GM23338 (cell line): Measurements from ENCODE around the gene GPR137C. TPM values are rescaled to one million over a fixed set of nuclear protein-coding genes. Genes with fewer than 3 reads are reported as not detected.

Experiments used
- ATAC-seq: fragments of 200-7000 bp; cut with Tn5 transposase; 3 replicates; pipeline ENCODE4 v1.9.1; 2020
- DNase-seq: peaks from one replicate; pipeline ENCODE4 v3.0.0-alpha.2; 2015; ENCODE audit warnings: low spot score
- H2AFZ ChIP-seq: fragments of 200-600 bp; sonication (generic); 2 replicates; pipeline ENCODE4 v1.8.0; 2016; ENCODE audit warnings: antibody characterized with exemption, mild to moderate bottlenecking, moderate library complexity
- H3F3A ChIP-seq: fragments of 200-600 bp; sonication (generic); replicated peaks from 2 replicates; pipeline ENCODE4 v1.8.0; 2017; ENCODE audit warnings: antibody characterized with exemption, mixed run types, low read depth
- H3K27ac ChIP-seq: fragments of 200-600 bp; sonication (generic); 2 replicates; pipeline ENCODE4 v1.6.1; 2016; ENCODE audit warnings: low read depth
- H3K27me3 ChIP-seq: fragments of 200-600 bp; sonication (generic); 2 replicates; pipeline ENCODE4 v1.8.0; 2016; ENCODE audit warnings: mild to moderate bottlenecking, mixed run types, moderate library complexity; ENCODE audit not compliant: insufficient read depth
- H3K36me3 ChIP-seq: fragments of 200-600 bp; sonication (generic); 2 replicates; pipeline ENCODE4 v1.8.0; 2016; ENCODE audit warnings: mild to moderate bottlenecking; ENCODE audit not compliant: insufficient read depth
- H3K4me1 ChIP-seq: fragments of 200-600 bp; sonication (generic); 2 replicates; pipeline ENCODE4 v1.8.0; 2016; ENCODE audit warnings: mild to moderate bottlenecking, moderate library complexity; ENCODE audit not compliant: insufficient read depth
- H3K4me2 ChIP-seq: fragments of 200-600 bp; sonication (generic); 2 replicates; pipeline ENCODE4 v1.7.1; 2017; ENCODE audit warnings: mixed run types
- H3K4me3 ChIP-seq: fragments of 200-600 bp; sonication (generic); 2 replicates; pipeline ENCODE4 v1.6.1; 2016; ENCODE audit warnings: mixed run types
- H3K79me2 ChIP-seq: fragments of 200-600 bp; sonication (generic); replicated peaks from 2 replicates; pipeline ENCODE4 v1.8.0; 2017; ENCODE audit warnings: mild to moderate bottlenecking; ENCODE audit not compliant: insufficient read depth
- H3K9me2 ChIP-seq: fragments of 200-600 bp; sonication (generic); 2 replicates; pipeline ENCODE4 v1.8.0; 2017; ENCODE audit not compliant: insufficient read depth
- H4K20me1 ChIP-seq: fragments of 200-600 bp; sonication (generic); replicated peaks from 2 replicates; pipeline ENCODE4 v1.8.0; 2017; ENCODE audit warnings: mild to moderate bottlenecking; ENCODE audit not compliant: insufficient read depth
- H3K27ac Mint-ChIP-seq: 2 replicates; pipeline ENCODE4 v1.8.0; 2020; ENCODE audit warnings: inconsistent platforms, mild to moderate bottlenecking, moderate library complexity, mixed read lengths
- H3K27me3 Mint-ChIP-seq: 3 replicates; pipeline ENCODE4 v1.8.0; 2022; ENCODE audit warnings: low read depth, mild to moderate bottlenecking, moderate library complexity, mixed read lengths, inconsistent platforms; ENCODE audit not compliant: insufficient read depth, poor library complexity
- H3K36me3 Mint-ChIP-seq: 3 replicates; pipeline ENCODE4 v1.8.0; 2021; ENCODE audit warnings: low read depth, mild to moderate bottlenecking, inconsistent platforms, moderate library complexity, mixed read lengths
- H3K4me1 Mint-ChIP-seq: 3 replicates; pipeline ENCODE4 v1.8.0; 2020; ENCODE audit warnings: mild to moderate bottlenecking, inconsistent platforms, mixed read lengths
- H3K4me3 Mint-ChIP-seq: 3 replicates; pipeline ENCODE4 v1.8.0; 2021; ENCODE audit warnings: moderate library complexity, mild to moderate bottlenecking, inconsistent platforms, mixed read lengths
- H3K9me3 Mint-ChIP-seq: 3 replicates; pipeline ENCODE4 v1.8.0; 2020; ENCODE audit warnings: moderate library complexity, mild to moderate bottlenecking, inconsistent platforms, mixed read lengths
- CREB1 ChIP-seq: fragments of 250-450 bp; sonication (Bioruptor Pico); IDR thresholded peaks from 2 replicates; pipeline ENCODE4 v1.5.0; 2020; ENCODE audit warnings: low read depth, mild to moderate bottlenecking, moderate library complexity
- EZH2phosphoT487 ChIP-seq: fragments of 200-600 bp; sonication (generic); IDR thresholded peaks from one replicate; pipeline ENCODE4 v1.8.1; 2018; ENCODE audit warnings: antibody characterized with exemption; ENCODE audit not compliant: unreplicated experiment
- NANOG ChIP-seq: IDR thresholded peaks from 2 replicates; pipeline ENCODE4 v1.6.1; 2016; ENCODE audit warnings: antibody characterized with exemption, borderline replicate concordance
- ZNF331 ChIP-seq: fragments of 250-450 bp; sonication (Bioruptor Pico); IDR thresholded peaks from 2 replicates; pipeline ENCODE4 v1.5.0; 2020; ENCODE audit warnings: low read depth, mild to moderate bottlenecking, moderate library complexity
- polyA plus RNA-seq: library from polyadenylated mRNA; unstranded; fragments of >200 nt; fragmentation: Nextera tagmentation; extraction: Ambion mirVana; gene quantifications from 2 replicates; pipeline ENCODE4 v1.2.1, GENCODE V29; 2016
- total RNA-seq: library from RNA; depleted of rRNA; stranded (reverse); fragments of >200 nt; shearing (Covaris generic); gene quantifications from 2 replicates; pipeline ENCODE4 v1.2.3, GENCODE V29; 2014
- TF ChIP-seq, protein P1 (sequence below): IDR thresholded peaks from 2 replicates; pipeline ENCODE4 v1.6.1; 2016; ENCODE audit warnings: antibody characterized with exemption
- TF ChIP-seq, protein P2 (sequence below): fragments of 250-450 bp; sonication (Bioruptor Pico); IDR thresholded peaks from 2 replicates; pipeline ENCODE4 v1.5.0; 2020; ENCODE audit warnings: mild to moderate bottlenecking, moderate library complexity
- TF ChIP-seq, protein P3 (sequence below), 2 experiments: fragments of 200-600 bp in 1 of 2; sonication (generic) in 1 of 2; conservative IDR thresholded peaks; 2 replicates each; pipeline versions ENCODE4 v1.5.1 to v1.6.1; 2016 to 2017; ENCODE audit warnings: antibody characterized with exemption in 2 of 2, low read depth in 2 of 2, mild to moderate bottlenecking in 2 of 2, moderate library complexity in 1 of 2

GPR137C gene
- total and polyA plus RNA-seq, 2 experiments from 2014 or later = 2.2 to 5.2 TPM

DNA sequence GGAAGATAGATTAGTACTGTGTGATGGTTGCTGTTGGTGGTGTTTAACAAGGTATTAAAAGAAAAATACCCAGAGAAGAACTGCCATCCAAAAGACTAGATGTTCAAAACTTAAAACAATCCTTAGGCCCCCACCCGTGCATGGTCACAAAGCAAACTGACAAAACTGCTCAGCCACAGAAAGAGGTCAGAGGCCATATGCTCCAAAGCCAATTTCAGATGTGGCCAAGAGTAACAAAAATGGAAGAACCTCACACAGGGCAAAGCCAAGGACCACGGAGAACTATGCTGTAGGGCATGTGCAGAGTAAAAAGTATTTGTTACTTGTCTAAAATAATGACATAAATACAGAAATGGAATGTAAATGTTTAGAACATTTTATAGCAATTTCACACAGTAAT, 5.6 kb upstream of the GPR137C start:
- peaks cover 22% of the 10 kb centered on the region for H3K79me2 ChIP-seq
- H3K27ac ChIP-seq = no peak overlapping the region
- Mint-ChIP-seq H3K9me3 (no peaks in the 10 kb centered on the region), H3K36me3 (no peaks in the 10 kb centered on the region), H3K27me3 (peaks cover 4% of the 10 kb centered on the region), H3K4me3 (no peak overlapping the region), H3K4me1 (peaks cover 21% of the 10 kb centered on the region), H3K27ac (no peak overlapping the region)
- TF ChIP-seq, protein P1, sequence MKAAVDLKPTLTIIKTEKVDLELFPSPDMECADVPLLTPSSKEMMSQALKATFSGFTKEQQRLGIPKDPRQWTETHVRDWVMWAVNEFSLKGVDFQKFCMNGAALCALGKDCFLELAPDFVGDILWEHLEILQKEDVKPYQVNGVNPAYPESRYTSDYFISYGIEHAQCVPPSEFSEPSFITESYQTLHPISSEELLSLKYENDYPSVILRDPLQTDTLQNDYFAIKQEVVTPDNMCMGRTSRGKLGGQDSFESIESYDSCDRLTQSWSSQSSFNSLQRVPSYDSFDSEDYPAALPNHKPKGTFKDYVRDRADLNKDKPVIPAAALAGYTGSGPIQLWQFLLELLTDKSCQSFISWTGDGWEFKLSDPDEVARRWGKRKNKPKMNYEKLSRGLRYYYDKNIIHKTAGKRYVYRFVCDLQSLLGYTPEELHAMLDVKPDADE = no peak
- TF ChIP-seq, protein P2, sequence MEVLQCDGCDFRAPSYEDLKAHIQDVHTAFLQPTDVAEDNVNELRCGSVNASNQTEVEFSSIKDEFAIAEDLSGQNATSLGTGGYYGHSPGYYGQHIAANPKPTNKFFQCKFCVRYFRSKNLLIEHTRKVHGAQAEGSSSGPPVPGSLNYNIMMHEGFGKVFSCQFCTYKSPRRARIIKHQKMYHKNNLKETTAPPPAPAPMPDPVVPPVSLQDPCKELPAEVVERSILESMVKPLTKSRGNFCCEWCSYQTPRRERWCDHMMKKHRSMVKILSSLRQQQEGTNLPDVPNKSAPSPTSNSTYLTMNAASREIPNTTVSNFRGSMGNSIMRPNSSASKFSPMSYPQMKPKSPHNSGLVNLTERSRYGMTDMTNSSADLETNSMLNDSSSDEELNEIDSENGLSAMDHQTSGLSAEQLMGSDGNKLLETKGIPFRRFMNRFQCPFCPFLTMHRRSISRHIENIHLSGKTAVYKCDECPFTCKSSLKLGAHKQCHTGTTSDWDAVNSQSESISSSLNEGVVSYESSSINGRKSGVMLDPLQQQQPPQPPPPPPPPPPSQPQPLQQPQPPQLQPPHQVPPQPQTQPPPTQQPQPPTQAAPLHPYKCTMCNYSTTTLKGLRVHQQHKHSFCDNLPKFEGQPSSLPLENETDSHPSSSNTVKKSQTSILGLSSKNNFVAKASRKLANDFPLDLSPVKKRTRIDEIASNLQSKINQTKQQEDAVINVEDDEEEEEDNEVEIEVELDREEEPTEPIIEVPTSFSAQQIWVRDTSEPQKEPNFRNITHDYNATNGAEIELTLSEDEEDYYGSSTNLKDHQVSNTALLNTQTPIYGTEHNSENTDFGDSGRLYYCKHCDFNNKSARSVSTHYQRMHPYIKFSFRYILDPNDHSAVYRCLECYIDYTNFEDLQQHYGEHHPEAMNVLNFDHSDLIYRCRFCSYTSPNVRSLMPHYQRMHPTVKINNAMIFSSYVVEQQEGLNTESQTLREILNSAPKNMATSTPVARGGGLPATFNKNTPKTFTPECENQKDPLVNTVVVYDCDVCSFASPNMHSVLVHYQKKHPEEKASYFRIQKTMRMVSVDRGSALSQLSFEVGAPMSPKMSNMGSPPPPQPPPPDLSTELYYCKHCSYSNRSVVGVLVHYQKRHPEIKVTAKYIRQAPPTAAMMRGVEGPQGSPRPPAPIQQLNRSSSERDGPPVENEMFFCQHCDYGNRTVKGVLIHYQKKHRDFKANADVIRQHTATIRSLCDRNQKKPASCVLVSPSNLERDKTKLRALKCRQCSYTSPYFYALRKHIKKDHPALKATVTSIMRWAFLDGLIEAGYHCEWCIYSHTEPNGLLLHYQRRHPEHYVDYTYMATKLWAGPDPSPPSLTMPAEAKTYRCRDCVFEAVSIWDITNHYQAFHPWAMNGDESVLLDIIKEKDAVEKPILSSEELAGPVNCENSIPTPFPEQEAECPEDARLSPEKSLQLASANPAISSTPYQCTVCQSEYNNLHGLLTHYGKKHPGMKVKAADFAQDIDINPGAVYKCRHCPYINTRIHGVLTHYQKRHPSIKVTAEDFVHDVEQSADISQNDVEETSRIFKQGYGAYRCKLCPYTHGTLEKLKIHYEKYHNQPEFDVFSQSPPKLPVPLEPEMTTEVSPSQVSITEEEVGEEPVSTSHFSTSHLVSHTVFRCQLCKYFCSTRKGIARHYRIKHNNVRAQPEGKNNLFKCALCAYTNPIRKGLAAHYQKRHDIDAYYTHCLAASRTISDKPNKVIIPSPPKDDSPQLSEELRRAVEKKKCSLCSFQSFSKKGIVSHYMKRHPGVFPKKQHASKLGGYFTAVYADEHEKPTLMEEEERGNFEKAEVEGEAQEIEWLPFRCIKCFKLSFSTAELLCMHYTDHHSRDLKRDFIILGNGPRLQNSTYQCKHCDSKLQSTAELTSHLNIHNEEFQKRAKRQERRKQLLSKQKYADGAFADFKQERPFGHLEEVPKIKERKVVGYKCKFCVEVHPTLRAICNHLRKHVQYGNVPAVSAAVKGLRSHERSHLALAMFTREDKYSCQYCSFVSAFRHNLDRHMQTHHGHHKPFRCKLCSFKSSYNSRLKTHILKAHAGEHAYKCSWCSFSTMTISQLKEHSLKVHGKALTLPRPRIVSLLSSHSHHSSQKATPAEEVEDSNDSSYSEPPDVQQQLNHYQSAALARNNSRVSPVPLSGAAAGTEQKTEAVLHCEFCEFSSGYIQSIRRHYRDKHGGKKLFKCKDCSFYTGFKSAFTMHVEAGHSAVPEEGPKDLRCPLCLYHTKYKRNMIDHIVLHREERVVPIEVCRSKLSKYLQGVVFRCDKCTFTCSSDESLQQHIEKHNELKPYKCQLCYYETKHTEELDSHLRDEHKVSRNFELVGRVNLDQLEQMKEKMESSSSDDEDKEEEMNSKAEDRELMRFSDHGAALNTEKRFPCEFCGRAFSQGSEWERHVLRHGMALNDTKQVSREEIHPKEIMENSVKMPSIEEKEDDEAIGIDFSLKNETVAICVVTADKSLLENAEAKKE (CRISPR knock-in tag) = no peak
- TF ChIP-seq EZH2phosphoT487 = no peak
- no peak for TF ChIP-seq CREB1 (CRISPR knock-in tag)
- H3K27me3 ChIP-seq = no peaks in the 10 kb centered on the region
- no peak overlapping the region for H3K4me3 ChIP-seq
- no peak for DNase-seq
- H4K20me1 ChIP-seq = no peaks in the 10 kb centered on the region
- H3K36me3 ChIP-seq = no peaks in the 10 kb centered on the region
- no peak overlapping the region for H3K4me2 ChIP-seq
- H2AFZ ChIP-seq = no peak overlapping the region
- H3F3A ChIP-seq = no peaks in the 10 kb centered on the region
- no peak for ATAC-seq
- peaks cover 11% of the 10 kb centered on the region; the same call in 1 of the 2 replicates for H3K4me1 ChIP-seq
- H3K9me2 ChIP-seq = no peaks in the 10 kb centered on the region

DNA sequence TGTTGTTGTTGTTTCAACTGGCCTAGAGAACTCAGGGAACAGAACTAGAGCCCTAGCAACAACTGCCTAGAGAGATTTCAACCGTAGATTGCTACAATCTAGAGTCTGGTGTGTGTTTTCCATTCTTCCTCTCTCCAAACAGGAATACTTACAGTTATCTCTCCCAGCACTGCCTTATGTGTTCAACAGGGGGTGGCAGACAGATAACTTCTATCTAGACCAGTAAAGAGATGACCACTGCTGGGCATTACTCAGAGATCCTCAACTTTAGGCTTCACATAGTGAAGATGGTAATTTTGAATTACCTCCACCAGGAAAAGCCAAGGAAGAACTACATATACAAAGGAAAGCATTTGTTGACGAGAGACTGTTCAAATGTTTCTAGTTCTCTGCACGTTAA, 5.1 kb upstream of the GPR137C start:
- Histone ChIP-seq H3K4me3 (no peak overlapping the region), H3K4me1 (peaks cover 11% of the 10 kb centered on the region; the same call in 1 of the 2 replicates), H3K79me2 (peaks cover 22% of the 10 kb centered on the region), H4K20me1 (no peaks in the 10 kb centered on the region), H3K27me3 (no peaks in the 10 kb centered on the region), H2AFZ (no peak overlapping the region), H3F3A (no peaks in the 10 kb centered on the region), H3K9me2 (no peaks in the 10 kb centered on the region), H3K36me3 (no peaks in the 10 kb centered on the region), H3K27ac (no peak overlapping the region), H3K4me2 (no peak overlapping the region)
- ATAC-seq = no peak
- Mint-ChIP-seq H3K36me3 (no peaks in the 10 kb centered on the region), H3K4me1 (peaks cover 21% of the 10 kb centered on the region), H3K27me3 (peaks cover 5% of the 10 kb centered on the region), H3K9me3 (no peaks in the 10 kb centered on the region), H3K27ac (no peak overlapping the region), H3K4me3 (no peak overlapping the region)
- no peak for TF ChIP-seq NANOG
- TF ChIP-seq ZNF331 (CRISPR knock-in tag) = no peak
- TF ChIP-seq, protein P3, sequence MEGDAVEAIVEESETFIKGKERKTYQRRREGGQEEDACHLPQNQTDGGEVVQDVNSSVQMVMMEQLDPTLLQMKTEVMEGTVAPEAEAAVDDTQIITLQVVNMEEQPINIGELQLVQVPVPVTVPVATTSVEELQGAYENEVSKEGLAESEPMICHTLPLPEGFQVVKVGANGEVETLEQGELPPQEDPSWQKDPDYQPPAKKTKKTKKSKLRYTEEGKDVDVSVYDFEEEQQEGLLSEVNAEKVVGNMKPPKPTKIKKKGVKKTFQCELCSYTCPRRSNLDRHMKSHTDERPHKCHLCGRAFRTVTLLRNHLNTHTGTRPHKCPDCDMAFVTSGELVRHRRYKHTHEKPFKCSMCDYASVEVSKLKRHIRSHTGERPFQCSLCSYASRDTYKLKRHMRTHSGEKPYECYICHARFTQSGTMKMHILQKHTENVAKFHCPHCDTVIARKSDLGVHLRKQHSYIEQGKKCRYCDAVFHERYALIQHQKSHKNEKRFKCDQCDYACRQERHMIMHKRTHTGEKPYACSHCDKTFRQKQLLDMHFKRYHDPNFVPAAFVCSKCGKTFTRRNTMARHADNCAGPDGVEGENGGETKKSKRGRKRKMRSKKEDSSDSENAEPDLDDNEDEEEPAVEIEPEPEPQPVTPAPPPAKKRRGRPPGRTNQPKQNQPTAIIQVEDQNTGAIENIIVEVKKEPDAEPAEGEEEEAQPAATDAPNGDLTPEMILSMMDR (conservative IDR thresholded peaks at IDR 0.05; ENCODE audit: low read depth in 2 of 2) = 0 out of 4 replicates have a peak, but pooled peaks have one; percentile 9 to 19
- peak; percentile 23 for DNase-seq
